HepG2 (cell line): ENCODE results near the gene SLC34A3. TPM values are rescaled to one million over a fixed set of nuclear protein-coding genes. Genes with fewer than 3 reads are reported as not detected.
A peak's percentile ranks its signal among the peaks of the same experiment; 100 is the strongest.

ENCODE experiments used
- CC2D1A ChIP-seq: sonication (generic); formaldehyde crosslinking; IDR thresholded peaks from 2 replicates; pipeline ENCODE4 v1.8.1; 2023; ENCODE audit warnings: mild to moderate bottlenecking, missing genetic modification reagents
- GPN1 ChIP-seq: sonication (generic); formaldehyde crosslinking; IDR thresholded peaks from 2 replicates; pipeline ENCODE4 v1.5.1; 2020; ENCODE audit warnings: missing genetic modification reagents, borderline replicate concordance
- KDM5A ChIP-seq: fragments of 200-600 bp; sonication (generic); IDR thresholded peaks from 2 replicates; pipeline ENCODE4 v1.7.0; 2018; ENCODE audit warnings: antibody characterized with exemption, mild to moderate bottlenecking, low read length, borderline replicate concordance
- KLF15 ChIP-seq: sonication (generic); formaldehyde crosslinking; IDR thresholded peaks from 2 replicates; pipeline ENCODE4 v1.8.1; 2023; ENCODE audit warnings: borderline replicate concordance, mild to moderate bottlenecking, inconsistent platforms, missing genetic modification reagents, mixed read lengths
- MTF2 ChIP-seq: sonication (generic); formaldehyde crosslinking; IDR thresholded peaks from 2 replicates; pipeline ENCODE4 v1.5.0; 2020; ENCODE audit warnings: missing genetic modification reagents, borderline replicate concordance
- PLRG1 ChIP-seq: fragments of 450-650 bp; conservative IDR thresholded peaks from 2 replicates; pipeline ENCODE4 v1.6.1; 2016
- PRDM10 ChIP-seq: sonication (generic); formaldehyde crosslinking; IDR thresholded peaks from 2 replicates; pipeline ENCODE4 v1.4.0; 2020; ENCODE audit warnings: low read depth, missing genetic modification reagents
- RNF219 ChIP-seq: sonication (generic); formaldehyde crosslinking; IDR thresholded peaks from 2 replicates; pipeline ENCODE4 v1.5.0; 2020; ENCODE audit warnings: mild to moderate bottlenecking, missing genetic modification reagents
- SIN3A ChIP-seq: IDR thresholded peaks from 2 replicates; pipeline ENCODE4 v1.6.1; 2011; ENCODE audit warnings: low read depth, mild to moderate bottlenecking, control low read depth, low read length, borderline replicate concordance
- SMYD3 ChIP-seq: sonication (generic); formaldehyde crosslinking; IDR thresholded peaks from 2 replicates; pipeline ENCODE4 v1.8.1; 2023; ENCODE audit warnings: mild to moderate bottlenecking, missing genetic modification reagents
- ZBTB44 ChIP-seq: sonication (generic); formaldehyde crosslinking; IDR thresholded peaks from 2 replicates; pipeline ENCODE4 v1.4.0; 2020; ENCODE audit warnings: missing genetic modification reagents
- ZNF275 ChIP-seq: sonication (generic); formaldehyde crosslinking; IDR thresholded peaks from 2 replicates; pipeline ENCODE4 v1.8.0; 2022; ENCODE audit warnings: missing genetic modification reagents, mild to moderate bottlenecking, inconsistent platforms, borderline replicate concordance
- ZNF33A ChIP-seq: sonication (generic); formaldehyde crosslinking; IDR thresholded peaks from 2 replicates; pipeline ENCODE4 v1.5.1; 2020; ENCODE audit warnings: missing genetic modification reagents, mild to moderate bottlenecking, moderate library complexity, borderline replicate concordance
- ZNF382 ChIP-seq: sonication (generic); formaldehyde crosslinking; IDR thresholded peaks from 2 replicates; pipeline ENCODE4 v1.5.0; 2020; ENCODE audit warnings: missing genetic modification reagents, mild to moderate bottlenecking, borderline replicate concordance
- ZNF556 ChIP-seq: sonication (generic); formaldehyde crosslinking; IDR thresholded peaks from 2 replicates; pipeline ENCODE4 v1.4.0; 2020; ENCODE audit warnings: mild to moderate bottlenecking, missing genetic modification reagents, borderline replicate concordance
- ZNF713 ChIP-seq: sonication (generic); formaldehyde crosslinking; IDR thresholded peaks from 2 replicates; pipeline ENCODE4 v1.4.0; 2020; ENCODE audit warnings: mild to moderate bottlenecking, missing genetic modification reagents
- polyA plus RNA-seq, 8 experiments: library from polyadenylated mRNA; depleted of rRNA in 3 of 8; stranded (reverse) in 7 of 8; unstranded in 1 of 8; fragments of >200 nt; fragmentation: Illumina TruSeq in 4 of 8; extraction: Trizol in 4 of 8; gene quantifications; 2 replicates each; pipeline versions ENCODE4 v1.2.1 to v1.2.3, GENCODE V29; 2011 to 2016; ENCODE audit warnings: low read depth in 4 of 8, missing spikeins in 1 of 8, mixed read lengths in 1 of 8; ENCODE audit not compliant: insufficient read depth in 1 of 8
- total RNA-seq, 5 experiments: library from RNA; depleted of rRNA; stranded (reverse); fragments of >200 nt; fragmentation: Illumina TruSeq; extraction: Trizol; gene quantifications; 2 replicates each; pipeline ENCODE4 v1.2.3, GENCODE V29; 2016; ENCODE audit warnings: low read depth in 1 of 5

Gene SLC34A3
- total and polyA plus RNA-seq, 2 of the 13 experiments (the other 11 are each of a cell fraction or from before 2014, with no cell fraction given) = 0.07 to 1.0 TPM

- TF ChIP-seq RNF219 (CRISPR knock-in tag) (no peak), ZNF275 (CRISPR knock-in tag) (no peak; the same call in none of the 2 replicates), KLF15 (CRISPR knock-in tag) (no peak; the same call in 1 of the 2 replicates), CC2D1A (no peak), KDM5A (0 out of 2 replicates have a peak, but pooled peaks have one; percentile 7), SMYD3 (CRISPR knock-in tag) (0 out of 2 replicates have a peak, but pooled peaks have one; percentile 44), ZBTB44 (CRISPR knock-in tag) (no peak), ZNF556 (CRISPR knock-in tag) (peak; percentile 63; the same call in 1 of the 2 replicates), ZNF382 (no peak), ZNF713 (no peak), PRDM10 (CRISPR knock-in tag) (no peak), GPN1 (CRISPR knock-in tag) (no peak), PLRG1 (no peak), ZNF33A (CRISPR knock-in tag) (no peak), MTF2 (CRISPR knock-in tag) (0 out of 2 replicates have a peak, but pooled peaks have one; percentile 57), SIN3A (no peak; the same call in 1 of the 2 replicates)
Observed at GRCh38 chr9:137236238-137236935, 5.7 kb downstream of the SLC34A3 start (continued).
